GM18909 (cell line): ENCODE data around the gene ROR1.

ENCODE experiments used
- ATAC-seq: cut with Tn5 transposase; IDR thresholded peaks from one replicate; pipeline ENCODE4 v1.9.1; 2021; ENCODE audit warnings: mild to moderate bottlenecking; ENCODE audit not compliant: unreplicated experiment, poor library complexity

Gene ROR1

DNA sequence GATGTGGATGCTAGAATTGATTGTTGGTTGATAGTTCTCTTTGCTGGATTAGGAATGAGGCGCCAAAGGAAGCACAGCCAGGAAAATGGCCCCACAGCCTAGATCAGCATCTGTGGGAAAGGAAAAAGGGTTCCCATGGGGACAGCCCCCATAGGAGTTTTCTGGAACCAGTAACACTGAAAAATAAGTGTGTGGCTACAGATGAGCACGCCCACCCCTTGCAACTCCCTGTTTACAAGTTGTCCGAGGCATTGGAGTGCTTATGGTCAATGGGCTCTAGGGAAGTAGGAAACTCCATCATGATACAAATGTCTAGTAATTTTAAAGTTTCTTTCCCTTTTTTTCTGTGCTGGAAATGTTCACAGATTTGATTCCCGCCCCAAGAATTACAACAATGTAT, 405.8 kb downstream of the ROR1 start:
- no peak for ATAC-seq

DNA sequence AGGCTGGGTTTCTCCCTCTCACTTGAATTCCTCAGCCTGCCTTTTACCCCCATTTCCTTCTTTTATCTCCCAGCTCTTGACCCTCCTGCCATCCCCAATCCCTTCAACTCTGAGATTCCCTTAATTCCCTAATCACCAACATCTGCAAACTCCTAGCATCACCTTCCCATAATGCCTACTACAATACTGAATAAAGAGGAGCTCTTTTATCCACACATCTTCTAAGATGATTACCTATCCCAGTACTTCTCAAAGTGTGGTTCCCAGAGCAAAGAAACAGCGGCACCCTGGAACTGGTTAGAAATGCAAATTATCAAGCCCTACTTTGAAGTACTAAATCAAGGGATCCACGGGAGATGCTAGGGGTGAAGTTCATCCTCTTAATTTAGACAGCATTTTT, 408.4 kb downstream of the ROR1 start:
- no peak for ATAC-seq

DNA sequence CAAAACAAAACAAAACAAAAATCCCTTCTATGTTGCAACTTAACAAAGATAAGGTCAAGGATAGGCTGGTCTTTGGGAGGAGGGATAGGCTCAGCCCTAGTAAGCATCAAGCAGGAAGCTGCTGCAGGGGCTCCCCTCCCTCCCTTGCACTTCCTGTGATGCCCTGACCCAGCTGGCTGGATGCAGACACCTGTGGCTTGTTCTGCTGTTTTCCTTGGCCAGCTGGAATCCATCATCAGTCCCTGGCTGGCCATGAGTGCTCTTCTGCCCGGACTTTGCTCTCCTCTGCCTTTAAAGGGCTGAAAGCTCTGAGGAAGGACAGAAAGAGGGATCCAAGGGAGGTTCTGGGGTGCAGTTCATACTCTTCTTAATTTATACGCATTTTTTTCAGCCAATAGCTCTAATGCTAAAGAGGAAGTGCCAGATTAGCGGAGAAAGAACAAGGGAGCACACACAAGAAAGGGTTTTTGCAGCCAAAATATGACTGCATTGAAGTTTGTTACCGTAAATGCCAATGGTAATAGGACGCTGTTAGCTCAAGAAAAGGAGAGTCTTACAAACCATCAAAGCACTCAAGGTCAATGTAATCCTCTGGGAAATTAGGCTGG, 409.7 kb downstream of the ROR1 start:
- ATAC-seq = no peak

DNA sequence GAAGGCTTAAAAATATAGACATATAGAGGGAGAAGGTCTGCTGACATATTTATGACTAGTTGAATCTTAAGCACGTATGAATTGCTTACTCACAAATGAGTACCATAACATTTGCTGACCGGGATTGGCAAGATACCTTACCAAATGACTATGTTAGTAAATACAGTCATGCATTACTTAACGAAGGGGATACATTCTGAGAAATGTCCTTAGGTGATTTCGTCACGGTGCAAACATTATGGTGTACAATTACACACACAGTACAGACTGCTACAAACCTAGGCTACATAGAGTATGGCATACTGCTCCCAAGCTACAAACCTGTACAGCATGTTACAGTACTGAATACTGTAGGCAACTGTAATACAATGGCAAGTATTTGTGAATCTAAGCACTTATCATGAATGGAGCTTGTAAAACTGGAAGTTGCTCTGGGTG, 410.2 kb downstream of the ROR1 start:
- no peak for ATAC-seq

DNA sequence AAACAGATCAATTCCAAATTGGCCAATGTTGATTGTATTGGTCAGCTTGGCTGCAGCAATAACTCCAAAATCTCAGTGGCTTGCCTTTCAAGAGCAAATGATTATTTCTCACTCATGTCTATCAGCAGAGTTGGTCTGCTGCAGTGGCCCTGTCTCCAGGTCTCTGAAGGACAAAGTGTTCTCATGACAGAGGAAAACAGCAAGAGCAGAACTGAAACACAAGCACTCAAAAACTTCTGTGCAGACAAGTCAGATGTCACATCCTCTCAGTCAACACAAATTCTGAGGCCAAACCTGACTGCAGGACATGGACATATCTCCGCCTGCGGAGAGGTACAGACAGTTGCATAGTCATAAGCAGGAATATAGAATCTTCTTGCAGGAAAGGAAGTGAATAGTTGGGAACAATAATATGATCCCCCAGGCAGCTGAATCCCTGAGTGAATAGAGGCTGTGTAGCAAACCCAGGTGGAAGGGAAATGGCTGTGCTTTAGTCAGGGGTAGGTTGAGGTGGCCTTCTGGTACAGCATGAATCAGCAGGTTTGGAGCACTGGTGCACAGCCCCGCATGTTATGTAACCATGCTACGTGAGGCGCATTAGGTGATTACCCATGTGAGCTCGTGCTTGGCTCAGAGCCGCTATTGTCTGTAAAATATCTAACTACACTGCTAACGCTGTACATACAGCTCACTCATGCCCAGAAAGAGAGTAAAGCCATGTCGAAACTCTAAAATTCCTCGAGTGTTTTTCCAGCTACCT, 412.5 kb downstream of the ROR1 start:
- ATAC-seq = no peak

DNA sequence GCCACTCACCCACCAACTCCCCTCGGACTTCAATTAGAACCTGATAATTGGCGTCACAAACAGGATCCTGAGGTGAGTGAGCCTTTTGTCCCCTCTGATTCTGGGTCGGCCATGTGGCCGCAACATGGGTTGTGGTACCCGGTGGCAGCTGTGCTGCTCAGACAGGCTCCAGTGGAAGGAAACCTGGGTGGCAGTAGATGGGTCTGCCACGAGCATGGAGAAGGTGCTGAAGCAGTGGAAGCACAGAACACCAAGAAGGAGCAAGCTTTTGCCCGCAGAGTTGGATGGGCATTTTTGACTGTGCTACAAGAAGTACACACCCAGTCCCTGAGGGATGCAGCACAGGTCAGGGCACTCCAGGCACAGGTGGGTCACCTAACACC, 413.1 kb downstream of the ROR1 start:
- no peak for ATAC-seq

DNA sequence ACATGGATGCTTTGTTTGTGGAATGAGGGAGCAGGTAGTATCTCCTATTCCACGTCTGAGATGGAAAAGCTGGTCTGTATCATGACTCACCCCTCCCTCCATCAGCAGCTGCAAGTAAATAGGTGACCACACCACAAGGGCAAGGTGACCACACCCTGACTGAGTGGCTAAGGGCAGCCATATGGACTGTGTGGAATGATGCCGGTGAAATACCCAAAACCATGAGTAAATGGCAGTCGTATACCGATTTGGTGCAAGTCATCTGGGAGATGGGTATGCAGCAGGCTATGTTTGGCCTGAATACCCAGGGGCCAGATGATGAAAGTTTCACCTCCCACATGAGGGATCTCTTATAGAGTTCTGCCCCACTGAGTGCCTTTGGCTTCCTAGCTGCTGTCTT, 413.8 kb downstream of the ROR1 start:
- no peak for ATAC-seq

DNA sequence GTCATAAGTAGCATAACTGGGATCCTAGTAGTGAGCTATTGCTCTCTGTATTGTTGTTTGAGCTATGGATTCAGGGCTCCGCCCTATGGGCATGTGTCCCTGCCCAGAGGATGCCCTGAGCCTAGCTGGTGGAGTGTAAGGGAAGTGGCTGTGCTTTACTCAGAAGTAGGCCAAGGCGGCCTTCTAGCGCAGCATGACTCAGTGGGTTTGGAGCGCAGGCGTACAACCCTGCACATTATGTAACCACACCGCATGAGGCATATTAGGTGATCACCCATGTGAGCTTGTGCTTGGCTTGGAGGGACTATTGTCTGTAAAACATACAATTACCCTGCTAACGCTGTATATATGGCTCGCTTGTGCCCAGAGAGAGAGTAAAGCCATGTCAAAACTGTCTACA, 418.5 kb downstream of the ROR1 start:
- no peak for ATAC-seq

DNA sequence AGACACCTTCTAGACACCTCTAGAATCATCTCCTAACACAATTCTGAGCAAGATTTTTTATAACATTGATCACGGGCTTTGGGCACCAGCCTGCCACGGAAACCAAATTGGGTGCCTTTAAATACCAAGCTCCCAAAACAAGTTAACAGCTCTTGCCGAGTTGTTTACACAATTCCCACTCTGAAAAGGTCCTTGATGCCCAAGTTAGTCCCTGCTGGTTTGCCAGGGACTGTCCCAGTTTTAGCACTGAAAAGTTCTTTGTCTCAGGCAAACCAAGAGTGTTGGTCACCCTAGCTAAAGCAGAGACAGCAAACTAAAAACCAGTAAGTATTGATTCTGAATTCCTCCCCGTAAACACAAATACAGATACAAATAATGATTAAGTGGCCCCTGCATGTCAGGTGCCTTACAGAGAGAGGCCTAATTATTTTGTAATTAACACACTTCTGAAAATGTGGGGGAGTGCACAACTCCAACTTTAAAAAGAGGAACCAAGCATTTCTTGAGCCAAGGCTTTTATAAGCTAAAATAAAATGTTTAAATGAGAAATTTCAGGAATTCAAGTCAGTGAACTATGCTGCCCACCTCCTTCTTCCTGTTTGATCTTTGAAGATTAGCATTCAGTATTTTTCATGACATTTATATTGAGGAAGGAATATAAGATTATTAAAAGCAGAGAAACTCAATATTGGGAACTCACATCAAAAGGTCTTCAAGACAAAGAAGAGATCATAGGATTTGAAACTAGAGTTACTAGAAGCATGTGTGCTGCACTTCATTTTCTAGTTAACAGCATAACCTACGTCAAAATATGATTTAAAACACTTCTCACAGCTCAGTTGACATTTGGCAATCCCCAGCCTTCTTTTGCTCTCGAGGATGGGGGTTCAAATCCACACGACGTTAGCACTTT, 420.6 kb downstream of the ROR1 start:
- ATAC-seq = no peak

DNA sequence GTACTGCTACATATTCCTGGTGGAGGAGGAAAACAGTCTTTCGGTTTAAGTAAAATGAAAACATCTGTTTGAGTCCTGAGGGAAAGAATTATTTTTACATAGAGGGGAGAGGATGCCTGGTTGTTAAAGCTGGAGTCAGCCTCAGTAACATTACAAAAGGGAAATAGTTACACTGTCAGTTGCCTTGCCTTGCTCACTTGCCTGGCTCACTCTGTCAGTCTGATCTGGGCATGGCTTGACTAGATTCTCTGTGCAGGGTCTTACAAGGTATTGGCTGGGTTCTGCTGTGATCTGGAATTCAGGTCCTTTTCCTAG, 421.2 kb downstream of the ROR1 start:
- no peak for ATAC-seq

DNA sequence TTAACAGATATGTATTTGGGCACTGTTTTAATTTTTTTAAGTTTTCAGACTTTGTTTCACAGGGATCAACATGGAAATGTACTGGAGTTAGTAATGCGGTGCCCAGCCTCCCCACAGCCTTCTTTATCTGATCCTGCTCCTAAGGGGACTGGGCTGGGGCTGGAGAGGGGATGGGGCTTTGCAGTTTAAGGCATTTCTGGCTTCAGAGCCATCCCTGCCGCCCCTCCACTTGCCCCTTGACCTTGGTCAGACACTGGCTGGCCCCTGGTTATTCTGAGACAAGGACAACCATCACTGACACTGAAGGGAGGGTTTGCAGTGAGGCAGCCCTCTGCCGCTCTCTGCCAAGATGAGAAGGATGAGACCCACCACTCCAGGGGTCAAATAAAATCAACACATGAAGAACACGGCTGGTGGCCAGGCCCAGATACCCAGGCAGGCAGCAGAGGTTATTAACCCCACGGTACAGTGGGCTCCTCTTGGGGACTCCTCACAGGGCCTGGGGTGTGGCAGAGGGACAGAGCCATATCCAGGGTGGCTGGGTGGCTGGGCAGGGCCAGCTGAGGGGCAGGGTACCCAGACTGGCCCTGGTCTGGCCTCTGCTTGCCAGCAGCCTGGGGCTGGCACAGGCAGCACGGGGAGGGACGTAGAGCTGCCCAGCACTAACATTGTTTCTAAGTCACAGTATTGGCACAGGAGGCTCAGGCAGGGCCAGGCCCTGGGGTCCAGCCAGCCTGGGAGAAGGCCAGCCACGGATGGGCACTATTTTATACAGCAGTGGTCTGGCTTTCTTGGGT, 422.5 kb downstream of the ROR1 start:
- no peak for ATAC-seq

DNA sequence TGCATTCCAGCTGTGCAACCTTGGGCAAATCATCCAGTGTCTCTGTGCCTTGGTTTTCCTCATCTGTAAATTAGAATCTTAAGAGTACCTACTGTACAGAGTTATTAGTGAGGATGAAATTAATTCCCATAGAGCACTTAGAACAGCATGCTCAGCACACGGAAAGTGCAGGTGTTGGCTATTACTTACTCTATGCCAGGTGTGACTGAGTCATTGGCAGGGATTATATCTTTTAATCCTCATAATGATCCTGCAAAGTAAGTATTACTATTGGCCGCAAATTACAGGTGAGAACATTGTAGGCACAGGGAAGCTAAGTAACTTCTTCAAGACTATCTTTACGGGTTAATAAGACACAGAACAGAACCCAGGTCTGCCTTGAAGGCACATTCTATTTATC, 423.3 kb downstream of the ROR1 start:
- no peak for ATAC-seq

DNA sequence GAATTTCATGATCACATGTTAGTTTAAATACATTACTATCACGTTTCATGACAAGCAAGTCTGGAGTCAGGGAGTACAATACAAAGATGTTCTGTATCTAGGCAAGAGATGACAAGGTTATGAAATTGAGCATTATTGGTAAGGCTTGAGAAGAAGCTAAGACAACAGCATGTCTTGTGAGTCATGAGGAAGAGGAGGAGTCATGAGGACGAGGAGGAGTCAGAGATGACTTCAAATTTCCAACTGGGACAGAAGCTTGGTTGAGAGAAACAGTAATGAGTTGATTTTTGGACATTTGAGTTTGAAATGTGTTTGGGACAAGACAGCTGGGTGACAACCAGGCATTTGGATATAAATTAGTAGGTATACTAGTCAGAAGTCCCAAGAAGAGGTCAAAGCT, 425.3 kb downstream of the ROR1 start:
- no peak for ATAC-seq

DNA sequence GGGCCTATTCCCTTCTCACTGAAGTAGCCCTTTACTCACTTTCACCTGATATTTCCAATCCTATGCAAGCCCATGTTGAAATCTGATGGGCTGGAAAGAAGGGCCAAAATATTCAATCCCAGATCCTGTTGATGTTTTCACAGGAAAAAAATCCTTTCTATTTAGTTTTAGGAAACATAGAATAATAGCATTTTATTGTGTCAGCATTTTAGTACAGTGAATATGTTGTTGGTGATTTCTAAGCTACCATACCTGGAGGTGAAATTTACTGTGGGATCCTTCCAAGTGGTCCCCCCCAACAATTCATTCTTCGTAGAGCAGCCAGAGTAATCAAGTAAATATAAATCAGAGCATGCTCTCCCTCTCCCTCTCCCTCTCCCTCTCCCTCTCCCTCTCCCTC, 426.2 kb downstream of the ROR1 start:
- ATAC-seq = no peak

DNA sequence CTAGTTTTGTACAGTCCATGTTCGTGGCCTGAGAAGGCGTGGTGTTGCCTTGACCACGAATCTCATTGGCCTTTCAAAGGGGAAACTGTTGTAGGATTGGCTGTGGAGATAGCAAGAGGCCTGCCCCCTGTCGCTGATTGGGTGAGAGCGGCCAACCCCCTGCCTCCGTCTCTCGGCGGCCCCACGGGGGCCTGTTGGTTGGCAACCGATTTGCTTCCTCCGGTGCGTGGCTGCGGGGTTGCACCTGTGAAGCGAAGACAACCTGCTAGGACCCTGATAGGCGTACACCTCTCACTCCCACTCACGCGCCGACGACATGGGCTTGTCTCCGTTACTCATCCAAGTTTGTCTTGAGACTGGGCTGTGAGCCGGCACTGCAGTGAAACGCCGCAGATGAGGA, 429.6 kb downstream of the ROR1 start, which contains the start of gene UBE2U:
UBE2U (plus strand) TSS at position 204 of the 400 bp plus-strand sequence. CDS start 428 bp downstream, outside the sequence.
- ATAC-seq = no peak

DNA sequence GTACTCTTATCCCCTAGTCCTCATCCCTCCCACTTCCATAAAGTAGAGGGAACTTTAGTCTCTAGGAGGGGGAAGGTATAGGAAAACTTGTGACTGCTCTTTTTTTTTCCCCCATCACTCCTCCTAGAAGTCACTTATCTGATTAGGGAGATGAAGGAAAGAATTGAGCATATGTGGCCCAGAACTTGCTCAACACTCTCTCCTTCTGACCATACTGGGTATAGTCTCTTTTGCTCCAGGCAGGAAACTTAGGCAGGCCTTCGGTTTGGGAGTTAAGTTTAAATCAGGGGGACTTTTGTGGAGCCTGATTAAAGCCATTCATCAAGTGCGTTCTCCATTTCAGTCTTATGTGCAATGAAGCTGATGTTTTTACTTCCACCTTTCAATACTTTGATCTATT, 435.4 kb downstream of the ROR1 start:
- ATAC-seq = no peak

DNA sequence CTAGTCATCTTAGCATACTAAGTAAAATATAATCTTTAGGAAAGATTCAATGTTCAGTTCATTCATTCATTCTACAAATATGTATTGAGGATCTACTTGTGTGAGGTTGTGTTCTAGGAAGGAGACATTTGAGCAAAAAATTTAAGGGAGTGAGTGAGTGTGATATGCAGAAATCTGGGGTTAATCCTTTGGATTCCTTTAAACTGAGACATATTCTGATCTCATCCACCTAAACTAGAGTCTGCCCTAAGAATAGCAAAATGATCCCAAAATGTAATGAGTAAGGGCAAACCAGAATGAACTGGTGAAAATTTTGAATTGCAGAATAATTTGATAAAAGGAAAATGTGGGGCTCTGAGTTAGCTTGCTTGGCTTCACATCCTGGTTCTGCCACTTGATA, 438.2 kb downstream of the ROR1 start:
- no peak for ATAC-seq

DNA sequence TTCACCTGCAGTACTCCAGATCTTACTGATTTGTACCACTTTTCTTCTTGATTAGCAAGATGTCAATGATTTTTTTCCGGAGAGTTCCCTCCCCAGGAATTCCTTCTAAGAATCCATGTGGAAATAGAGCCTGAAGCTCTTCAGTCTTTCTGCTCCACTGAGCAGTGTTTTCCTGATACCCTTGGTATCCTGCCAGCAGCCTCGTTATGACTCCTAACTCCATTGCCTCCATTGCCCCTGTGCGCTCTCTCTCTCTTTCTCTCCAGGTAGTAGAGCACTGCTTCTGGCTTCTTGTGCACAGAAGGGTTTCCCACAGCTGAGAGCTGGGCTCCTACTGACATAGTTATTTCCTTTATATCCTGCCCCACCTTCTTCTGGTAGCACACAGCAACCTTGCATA, 441.8 kb downstream of the ROR1 start:
- ATAC-seq = no peak

DNA sequence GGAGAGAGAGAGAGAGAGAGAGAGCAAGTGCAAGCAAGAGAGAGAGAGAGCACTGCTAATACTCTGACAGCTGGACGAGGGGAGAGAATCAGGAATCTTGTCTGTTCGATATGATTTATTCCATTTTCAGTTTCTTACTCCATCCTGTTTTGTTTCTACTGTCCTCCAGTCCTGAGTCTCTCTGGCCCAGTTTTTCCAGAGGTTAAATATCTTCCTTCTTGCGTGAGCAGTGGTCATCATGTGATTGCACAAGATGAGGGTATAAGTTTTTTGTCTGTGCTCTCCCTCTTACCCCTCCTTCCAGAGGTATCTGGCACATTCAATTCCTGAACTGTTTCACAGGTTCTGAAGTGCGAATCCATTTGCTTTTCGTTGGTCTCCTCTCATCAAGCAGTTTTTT, 446.4 kb downstream of the ROR1 start:
- no peak for ATAC-seq

DNA sequence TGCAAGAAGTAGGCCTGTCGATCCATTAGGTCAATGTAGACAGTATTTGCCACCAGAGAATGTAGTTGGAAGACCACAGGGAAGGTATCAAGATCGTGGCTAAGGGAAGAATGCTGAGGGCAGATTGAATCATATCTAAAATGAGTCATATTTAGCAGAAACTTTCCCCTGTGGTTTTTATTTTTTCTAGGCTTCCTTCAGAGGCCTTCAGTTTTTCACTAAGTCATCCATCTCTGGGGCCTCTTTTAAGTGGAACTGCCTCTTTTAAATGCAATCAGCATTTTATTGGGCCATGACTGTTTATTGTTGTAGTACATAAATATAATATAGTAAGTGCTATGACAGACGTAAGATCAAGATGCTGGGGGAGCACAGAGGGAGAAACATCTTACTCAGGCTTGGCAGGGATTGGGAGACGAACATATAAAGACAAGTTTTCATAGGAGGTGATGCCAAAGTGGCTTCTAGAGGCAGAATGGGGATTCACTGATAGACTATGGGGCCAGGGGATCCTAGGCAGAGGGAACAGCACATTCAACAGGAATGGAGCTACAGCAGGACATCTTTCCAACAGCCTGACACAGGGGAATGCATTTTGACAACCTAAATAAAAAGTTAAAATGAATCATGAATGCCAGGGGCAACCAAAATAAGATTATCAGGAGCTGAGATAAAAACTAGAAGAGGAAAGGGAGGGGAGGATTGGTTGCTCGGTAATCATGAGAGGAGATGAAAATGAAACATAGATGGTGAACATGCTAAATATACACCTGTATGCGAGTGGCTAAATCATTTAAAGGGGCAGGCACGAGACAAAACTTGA, 449.7 kb downstream of the ROR1 start:
- no peak for ATAC-seq
